Ovary (tissue), 3 donors: ENCODE data around the gene ICOSLG.

Source experiments
- CTCF ChIP-seq, 3 donors: fragments of 450-650 bp in 2 of 3; fragments of 200-600 bp in 1 of 3; IDR thresholded peaks; one replicate each; pipeline versions ENCODE4 v1.5.1 to v1.8.0; 2016 to 2022; ENCODE audit warnings: antibody characterized with exemption in 3 of 3, mild to moderate bottlenecking in 1 of 3
- POLR2A ChIP-seq: fragments of 450-650 bp; IDR thresholded peaks from one replicate; pipeline ENCODE4 v1.6.1; 2017; ENCODE audit warnings: antibody characterized with exemption, mild to moderate bottlenecking, moderate library complexity
- donor health status: DM: no; HTN: no; CAD: no.

GRCh38 chr21:44267655-44268142 lies 27.0 kb upstream of the ICOSLG start:
- TF ChIP-seq CTCF (IDR thresholded peaks at IDR 0.05): no peak
- no peak for TF ChIP-seq POLR2A
